Skeletal muscle tissue (tissue), 4 donors: ENCODE measurements around the gene LGALS7. TPM values are rescaled to one million over a fixed set of nuclear protein-coding genes. Genes with fewer than 3 reads are reported as not detected.
A peak's percentile ranks its signal among the peaks of the same experiment; 100 is the strongest.
"Not testable (repeated sequence)": the region's sequence is repeated elsewhere in the genome, so short reads cannot be mapped to it uniquely, and the experiment has no call there.

Source experiments
- H3K27ac ChIP-seq: one replicate; pipeline ENCODE4 v1.7.0; 2013; ENCODE audit warnings: mild to moderate bottlenecking, low read depth, low read length, inconsistent platforms
- H3K27me3 ChIP-seq, 3 donors: one replicate each; pipeline ENCODE4 v1.7.0; 2013; ENCODE audit warnings: low read length in 3 of 3; ENCODE audit not compliant: control insufficient read depth in 3 of 3, insufficient read depth in 3 of 3
- H3K36me3 ChIP-seq, 3 donors: one replicate each; pipeline ENCODE4 v1.7.0; 2013; ENCODE audit warnings: low read length in 3 of 3; ENCODE audit not compliant: control insufficient read depth in 3 of 3, insufficient read depth in 3 of 3
- H3K4me1 ChIP-seq, 3 donors: one replicate each; pipeline ENCODE4 v1.7.0; 2013; ENCODE audit warnings: low read length in 3 of 3, mild to moderate bottlenecking in 3 of 3; ENCODE audit not compliant: control insufficient read depth in 3 of 3, insufficient read depth in 3 of 3
- H3K4me3 ChIP-seq, 3 donors: one replicate each; pipeline ENCODE4 v1.7.0; 2013; ENCODE audit warnings: low read length in 3 of 3
- H3K9ac ChIP-seq, 3 donors: one replicate each; pipeline ENCODE4 v1.7.0; 2013; ENCODE audit warnings: low read length in 3 of 3, mild to moderate bottlenecking in 3 of 3, moderate library complexity in 2 of 3, low read depth in 1 of 3
- H3K9me3 ChIP-seq, 3 donors: one replicate each; pipeline ENCODE4 v1.7.0; 2013; ENCODE audit warnings: low read length in 3 of 3; ENCODE audit not compliant: control insufficient read depth in 3 of 3
- total RNA-seq: library from RNA; depleted of rRNA; stranded (reverse); fragments of >200 nt; gene quantifications from one replicate; pipeline ENCODE4 v1.2.3, GENCODE V29; 2014
- donor health status: Osteomylitis.

Gene LGALS7
- total RNA-seq, 1 donor from 2014 or later = 1.0 TPM

GRCh38 chr19:38799104-38799503 lies 25.8 kb upstream of the LGALS7 start:
- Histone ChIP-seq H3K4me1 (no peaks in the 10 kb centered on the region), H3K4me3 (no peak overlapping the region), H3K27ac (no peak overlapping the region), H3K9me3 (no peaks in the 10 kb centered on the region), H3K9ac (no peak overlapping the region), H3K27me3 (no peaks in the 10 kb centered on the region), H3K36me3 (peaks cover 2 to 9% (median 3%) of the 10 kb centered on the region in 3 donors)

GRCh38 chr19:38797781-38798180 lies 24.5 kb upstream of the LGALS7 start:
- not testable (repeated sequence) for H3K36me3 ChIP-seq, H3K9me3 ChIP-seq, H3K4me3 ChIP-seq, H3K27me3 ChIP-seq, H3K9ac ChIP-seq, H3K4me1 ChIP-seq, H3K27ac ChIP-seq

DNA sequence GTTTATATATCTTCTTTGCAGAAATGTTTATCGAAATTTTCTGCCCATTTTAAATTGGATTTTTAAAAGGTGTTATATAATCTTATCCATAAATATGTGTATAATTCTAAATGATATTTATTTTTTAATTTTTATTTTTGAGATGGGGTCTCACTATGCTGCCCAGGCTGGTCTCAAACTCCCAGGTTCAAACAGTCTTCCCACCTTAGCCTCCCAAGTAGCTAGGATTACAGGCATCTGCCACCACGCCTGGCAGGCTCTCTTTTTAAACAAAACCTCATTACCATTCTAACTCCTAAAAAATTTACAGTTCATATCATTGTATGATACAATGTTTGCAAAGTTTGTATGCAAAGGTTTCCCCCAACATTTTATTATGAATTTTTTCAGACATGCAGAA lies 22.8 kb upstream of the LGALS7 start:
- Histone ChIP-seq H3K9me3 (no peaks in the 10 kb centered on the region), H3K9ac (no peak overlapping the region), H3K4me1 (peaks cover 3 to 6% (median 3%) of the 10 kb centered on the region in 3 donors), H3K27ac (no peak overlapping the region), H3K36me3 (peaks cover 0 to 6% (median 2%) of the 10 kb centered on the region in 3 donors), H3K4me3 (no peak overlapping the region), H3K27me3 (peaks cover 0 to 6% (median 0%) of the 10 kb centered on the region in 3 donors)

GRCh38 chr19:38795549-38795948 lies 22.2 kb upstream of the LGALS7 start:
- no peaks in the 10 kb centered on the region for H3K9me3 ChIP-seq
- H3K4me3 ChIP-seq = no peak overlapping the region
- H3K9ac ChIP-seq = no peak overlapping the region
- H3K27ac ChIP-seq = no peak overlapping the region
- H3K36me3 ChIP-seq = no peaks in the 10 kb centered on the region
- H3K27me3 ChIP-seq = peaks cover 0 to 6% (median 0%) of the 10 kb centered on the region in 3 donors
- peaks cover 3 to 6% (median 3%) of the 10 kb centered on the region in 3 donors for H3K4me1 ChIP-seq

GRCh38 chr19:38793671-38794070 lies 20.4 kb upstream of the LGALS7 start:
- H3K9me3 ChIP-seq = no peaks in the 10 kb centered on the region

GRCh38 chr19:38793177-38793576 lies 19.9 kb upstream of the LGALS7 start:
- H3K9me3 ChIP-seq = no peaks in the 10 kb centered on the region
- H3K27ac ChIP-seq = no peak overlapping the region
- H3K27me3 ChIP-seq = peaks cover 0 to 6% (median 0%) of the 10 kb centered on the region in 3 donors
- peaks cover 3 to 6% (median 3%) of the 10 kb centered on the region in 3 donors for H3K4me1 ChIP-seq
- H3K9ac ChIP-seq = no peak overlapping the region
- no peaks in the 10 kb centered on the region for H3K36me3 ChIP-seq
- no peak overlapping the region for H3K4me3 ChIP-seq

More at GRCh38 chr19:38793671-38794070, 20.4 kb upstream of the LGALS7 start:
- H3K4me1 ChIP-seq = peaks cover 3 to 6% (median 3%) of the 10 kb centered on the region in 3 donors
- H3K27me3 ChIP-seq = peaks cover 0 to 6% (median 0%) of the 10 kb centered on the region in 3 donors
- no peak overlapping the region for H3K27ac ChIP-seq
- H3K4me3 ChIP-seq = no peak overlapping the region
- no peak overlapping the region for H3K9ac ChIP-seq
- no peaks in the 10 kb centered on the region for H3K36me3 ChIP-seq

- Histone ChIP-seq H3K27me3 (peaks cover 0 to 6% (median 0%) of the 10 kb centered on the region in 3 donors), H3K36me3 (no peaks in the 10 kb centered on the region), H3K9me3 (no peaks in the 10 kb centered on the region), H3K27ac (no peak overlapping the region), H3K9ac (no peak overlapping the region), H3K4me3 (peak overlapping the region in 1 of 3 donors; percentile 32), H3K4me1 (peaks cover 3 to 6% (median 3%) of the 10 kb centered on the region in 3 donors)
Measured at GRCh38 chr19:38792250-38793111, 19.2 kb upstream of the LGALS7 start.

DNA sequence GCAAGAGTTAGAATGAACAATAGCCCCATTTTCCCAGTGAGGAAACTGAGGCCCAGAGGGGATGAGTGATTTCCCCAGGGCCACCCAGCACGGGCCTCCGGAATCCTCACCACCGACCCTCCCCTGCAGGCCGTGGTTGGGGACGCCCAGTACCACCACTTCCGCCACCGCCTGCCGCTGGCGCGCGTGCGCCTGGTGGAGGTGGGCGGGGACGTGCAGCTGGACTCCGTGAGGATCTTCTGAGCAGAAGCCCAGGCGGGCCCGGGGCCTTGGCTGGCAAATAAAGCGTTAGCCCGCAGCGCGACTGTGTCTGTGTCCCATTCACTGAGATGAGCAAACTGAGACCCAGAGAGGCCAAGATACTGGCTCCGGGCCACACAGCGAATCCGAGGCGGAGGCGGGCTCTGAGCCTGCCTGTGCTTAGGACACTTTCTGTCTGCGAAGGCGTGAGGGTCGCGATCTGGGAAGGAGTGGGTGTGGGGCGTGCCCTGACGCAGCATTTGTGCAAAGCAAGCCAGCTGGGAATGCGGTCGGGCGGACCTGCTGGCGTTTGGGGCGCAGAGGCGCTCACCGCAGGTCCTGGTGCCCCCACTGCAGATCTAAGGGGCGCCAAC lies 18.2 kb upstream of the LGALS7 start:
- H3K9ac ChIP-seq, H3K27me3 ChIP-seq, H3K9me3 ChIP-seq, H3K4me3 ChIP-seq, H3K27ac ChIP-seq, H3K36me3 ChIP-seq: not testable (repeated sequence)
- H3K4me1 ChIP-seq = peaks cover 6 to 12% (median 8%) of the 10 kb centered on the region in 3 donors

DNA sequence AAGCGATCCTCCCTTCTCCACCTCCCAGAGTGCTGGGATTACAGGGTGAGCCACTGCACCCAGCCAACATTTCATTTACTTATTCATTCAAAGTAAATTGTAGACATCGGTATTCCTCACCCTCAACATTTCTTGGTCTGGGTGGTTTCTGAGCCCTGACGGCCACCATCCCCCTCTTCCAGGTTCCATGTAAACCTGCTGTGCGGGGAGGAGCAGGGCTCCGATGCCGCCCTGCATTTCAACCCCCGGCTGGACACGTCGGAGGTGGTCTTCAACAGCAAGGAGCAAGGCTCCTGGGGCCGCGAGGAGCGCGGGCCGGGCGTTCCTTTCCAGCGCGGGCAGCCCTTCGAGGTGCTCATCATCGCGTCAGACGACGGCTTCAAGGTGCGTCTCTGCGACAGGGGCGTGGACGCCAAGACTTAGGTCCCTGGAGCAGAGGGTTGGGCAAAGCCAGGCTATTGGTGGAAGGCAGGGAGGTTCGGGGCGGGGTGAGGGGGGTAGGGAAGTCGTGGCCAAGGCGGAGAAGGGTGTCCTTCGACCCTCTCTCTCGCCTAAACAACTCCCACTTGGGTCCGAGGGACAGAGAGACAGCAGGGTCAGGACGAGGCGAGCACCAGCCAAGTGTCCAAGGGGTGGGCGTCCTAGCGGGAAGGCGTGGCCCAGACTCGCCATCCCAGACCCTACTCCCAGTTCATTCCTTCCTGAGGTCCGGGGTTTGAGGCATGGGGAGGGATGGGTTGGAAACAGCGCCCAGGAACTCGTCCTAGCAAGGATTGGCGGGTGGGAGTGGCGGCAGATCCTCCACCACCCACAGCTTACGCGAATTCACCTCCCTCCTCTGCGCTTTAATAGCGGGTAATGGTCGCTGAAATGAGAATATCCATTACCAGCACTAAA lies 17.4 kb upstream of the LGALS7 start:
- H3K27ac ChIP-seq, H3K27me3 ChIP-seq, H3K36me3 ChIP-seq, H3K9me3 ChIP-seq, H3K4me3 ChIP-seq, H3K9ac ChIP-seq: not testable (repeated sequence)
- peaks cover 7 to 15% (median 8%) of the 10 kb centered on the region in 3 donors for H3K4me1 ChIP-seq
